HUES64 (cell line): Measurements from ENCODE around the gene AFF1.

Experiments used
- H3K27ac ChIP-seq: 2 replicates; pipeline ENCODE4 v1.7.0; 2013; ENCODE audit warnings: low read depth, low read length, inconsistent platforms
- H3K27me3 ChIP-seq: 2 replicates; pipeline ENCODE4 v1.6.1; 2013; ENCODE audit warnings: mild to moderate bottlenecking, low read length; ENCODE audit not compliant: insufficient read depth
- H3K36me3 ChIP-seq: 2 replicates; pipeline ENCODE4 v1.6.1; 2013; ENCODE audit warnings: mild to moderate bottlenecking, low read length; ENCODE audit not compliant: insufficient read depth
- H3K4me1 ChIP-seq: 2 replicates; pipeline ENCODE4 v1.6.1; 2013; ENCODE audit warnings: mild to moderate bottlenecking, low read length, moderate library complexity; ENCODE audit not compliant: insufficient read depth
- H3K4me3 ChIP-seq: 2 replicates; pipeline ENCODE4 v1.5.1; 2013; ENCODE audit warnings: mild to moderate bottlenecking, low read length, moderate library complexity
- H3K9ac ChIP-seq: 2 replicates; pipeline ENCODE4 v1.6.1; 2013; ENCODE audit warnings: mild to moderate bottlenecking, low read depth, low read length
- H3K9me3 ChIP-seq: 2 replicates; pipeline ENCODE4 v1.6.1; 2013; ENCODE audit warnings: low read depth, low read length; ENCODE audit not compliant: insufficient read depth
- WGBS: fragments of 150-250, 120-280 bp; methylation state at CpG from one replicate; pipeline ENCODE4 v1.1.7; 2013; ENCODE audit warnings: missing lambda C conversion rate; 5-methylcytosine and 5-hydroxymethylcytosine counted together

Gene AFF1

GRCh38 chr4:87015416-87015815 is 80.6 kb downstream of the AFF1 start:
- H3K9ac ChIP-seq = no peak overlapping the region
- 88% methylated on average over 1 of the region's 1 CpG for WGBS

GRCh38 chr4:87017580-87018342 is 83.0 kb downstream of the AFF1 start:
- Histone ChIP-seq H3K9ac (no peak overlapping the region), H3K4me1 (peaks cover 52% of the 10 kb centered on the region), H3K36me3 (no peaks in the 10 kb centered on the region), H3K4me3 (no peak overlapping the region), H3K27me3 (no peaks in the 10 kb centered on the region), H3K27ac (no peak overlapping the region), H3K9me3 (no peaks in the 10 kb centered on the region)
- 92% methylated on average over 10 of the region's 10 CpGs for whole genome bisulfite sequencing

More at GRCh38 chr4:87015416-87015815, 80.6 kb downstream of the AFF1 start:
- Histone ChIP-seq H3K4me1 (peaks cover 72% of the 10 kb centered on the region), H3K9me3 (no peaks in the 10 kb centered on the region), H3K27me3 (no peaks in the 10 kb centered on the region), H3K27ac (no peak overlapping the region), H3K4me3 (no peak overlapping the region), H3K36me3 (no peaks in the 10 kb centered on the region)

GRCh38 chr4:87018753-87019152 is 83.9 kb downstream of the AFF1 start:
- peaks cover 49% of the 10 kb centered on the region for H3K4me1 ChIP-seq
- H3K9me3 ChIP-seq = no peaks in the 10 kb centered on the region
- no peak overlapping the region for H3K9ac ChIP-seq
- no peaks in the 10 kb centered on the region for H3K36me3 ChIP-seq
- no peak overlapping the region for H3K27ac ChIP-seq
- WGBS = 88% methylated on average over 1 of the region's 1 CpG
- no peak overlapping the region for H3K4me3 ChIP-seq
- no peaks in the 10 kb centered on the region for H3K27me3 ChIP-seq

GRCh38 chr4:87019246-87019791 is 84.5 kb downstream of the AFF1 start:
- no peak overlapping the region for H3K27ac ChIP-seq
- H3K9me3 ChIP-seq = no peaks in the 10 kb centered on the region
- H3K27me3 ChIP-seq = no peaks in the 10 kb centered on the region
- no peaks in the 10 kb centered on the region for H3K36me3 ChIP-seq
- H3K9ac ChIP-seq = no peak overlapping the region
- no peak overlapping the region for H3K4me3 ChIP-seq
- peaks cover 49% of the 10 kb centered on the region for H3K4me1 ChIP-seq
- 90% methylated on average over 4 of the region's 4 CpGs for WGBS

- H3K36me3 ChIP-seq = no peaks in the 10 kb centered on the region
- H3K9me3 ChIP-seq = no peaks in the 10 kb centered on the region
- H3K27ac ChIP-seq = no peak overlapping the region
- H3K4me3 ChIP-seq = no peak overlapping the region
- peaks cover 47% of the 10 kb centered on the region for H3K4me1 ChIP-seq
- WGBS = 77% methylated on average over 2 of the region's 2 CpGs
- no peaks in the 10 kb centered on the region for H3K27me3 ChIP-seq
- no peak overlapping the region for H3K9ac ChIP-seq
Measured at GRCh38 chr4:87019898-87020297, 85.1 kb downstream of the AFF1 start.

- Histone ChIP-seq H3K27me3 (no peaks in the 10 kb centered on the region), H3K4me3 (no peak overlapping the region), H3K9ac (no peak overlapping the region), H3K4me1 (peaks cover 46% of the 10 kb centered on the region), H3K27ac (no peak overlapping the region), H3K9me3 (no peaks in the 10 kb centered on the region), H3K36me3 (no peaks in the 10 kb centered on the region)
- WGBS = 81% methylated on average over 1 of the region's 1 CpG
Measured at GRCh38 chr4:87024201-87024600, 89.4 kb downstream of the AFF1 start.

GRCh38 chr4:87025023-87025613 is 90.3 kb downstream of the AFF1 start:
- Histone ChIP-seq H3K27ac (no peak overlapping the region), H3K27me3 (no peaks in the 10 kb centered on the region), H3K4me1 (peaks cover 50% of the 10 kb centered on the region), H3K9me3 (no peaks in the 10 kb centered on the region), H3K36me3 (no peaks in the 10 kb centered on the region), H3K4me3 (no peak overlapping the region), H3K9ac (no peak overlapping the region)
- WGBS = 87% methylated on average over 5 of the region's 5 CpGs

- H3K27me3 ChIP-seq = no peaks in the 10 kb centered on the region
- H3K4me3 ChIP-seq = no peak overlapping the region
- no peak overlapping the region for H3K27ac ChIP-seq
- H3K9me3 ChIP-seq = no peaks in the 10 kb centered on the region
- no peak overlapping the region for H3K9ac ChIP-seq
- peaks cover 56% of the 10 kb centered on the region for H3K4me1 ChIP-seq
- H3K36me3 ChIP-seq = no peaks in the 10 kb centered on the region
- 85% methylated on average over 6 of the region's 6 CpGs for WGBS
Measured at GRCh38 chr4:87025614-87026041, 90.8 kb downstream of the AFF1 start.

GRCh38 chr4:87026800-87027495 is 92.1 kb downstream of the AFF1 start:
- peaks cover 69% of the 10 kb centered on the region for H3K4me1 ChIP-seq
- H3K9me3 ChIP-seq = no peaks in the 10 kb centered on the region
- H3K4me3 ChIP-seq = no peak overlapping the region
- H3K27ac ChIP-seq = no peak overlapping the region
- H3K36me3 ChIP-seq = no peaks in the 10 kb centered on the region
- WGBS = 92% methylated on average over 3 of the region's 4 CpGs
- no peak overlapping the region for H3K9ac ChIP-seq
- no peaks in the 10 kb centered on the region for H3K27me3 ChIP-seq

- Histone ChIP-seq H3K4me1 (peaks cover 82% of the 10 kb centered on the region), H3K36me3 (no peaks in the 10 kb centered on the region), H3K9ac (no peak overlapping the region), H3K9me3 (no peaks in the 10 kb centered on the region), H3K27ac (no peak overlapping the region), H3K4me3 (no peak overlapping the region), H3K27me3 (no peaks in the 10 kb centered on the region)
- 87% methylated on average over 4 of the region's 5 CpGs for WGBS
Measured at GRCh38 chr4:87029356-87029755, 94.5 kb downstream of the AFF1 start.

GRCh38 chr4:87030124-87030523 is 95.3 kb downstream of the AFF1 start:
- no peaks in the 10 kb centered on the region for H3K9me3 ChIP-seq
- no peaks in the 10 kb centered on the region for H3K27me3 ChIP-seq
- 89% methylated on average over 3 of the region's 4 CpGs for WGBS
- no peak overlapping the region for H3K4me3 ChIP-seq
- no peak overlapping the region for H3K27ac ChIP-seq
- no peaks in the 10 kb centered on the region for H3K36me3 ChIP-seq
- peaks cover 84% of the 10 kb centered on the region for H3K4me1 ChIP-seq
- no peak overlapping the region for H3K9ac ChIP-seq
